Sigmoid colon (tissue), 7 donors: ENCODE data around the gene PGLYRP3. TPM values are rescaled to one million over a fixed set of nuclear protein-coding genes. Genes with fewer than 3 reads are reported as not detected.

ENCODE experiments used
- DNase-seq: peaks from one replicate; pipeline ENCODE4 v3.0.0-alpha.2; 2019
- H3K27ac ChIP-seq, 4 donors: fragments of 200-600 bp; sonication (generic); one replicate each; pipeline ENCODE4 v1.5.1; 2016 to 2019; ENCODE audit warnings: mild to moderate bottlenecking in 1 of 4
- H3K27me3 ChIP-seq, 3 donors: fragments of 200-600 bp; sonication (generic); one replicate each; pipeline ENCODE4 v1.5.1; 2019; ENCODE audit warnings: mild to moderate bottlenecking in 1 of 3
- H3K36me3 ChIP-seq, 4 donors: fragments of 200-600 bp; sonication (generic); one replicate each; pipeline ENCODE4 v1.5.1; 2016 to 2019
- H3K4me1 ChIP-seq, 4 donors: fragments of 200-600 bp; sonication (generic); one replicate each; pipeline ENCODE4 v1.5.1; 2017 to 2019
- H3K4me3 ChIP-seq, 4 donors: fragments of 200-600 bp; sonication (generic); one replicate each; pipeline ENCODE4 v1.5.1; 2017 to 2019; ENCODE audit warnings: mild to moderate bottlenecking in 2 of 4, moderate library complexity in 1 of 4
- H3K9me3 ChIP-seq, 4 donors: fragments of 200-600 bp in 3 of 4; sonication (generic) in 3 of 4; one replicate each; pipeline versions ENCODE4 v1.5.1 to v1.6.1; 2013 to 2019
- CTCF ChIP-seq, 4 experiments: fragments of 450-650 bp in 3 of 4; fragments of 200-600 bp in 1 of 4; IDR thresholded peaks; one replicate each; pipeline ENCODE4 v1.5.1; 2016 to 2019; ENCODE audit warnings: antibody characterized with exemption in 4 of 4, mild to moderate bottlenecking in 3 of 4, moderate library complexity in 2 of 4
- EP300 ChIP-seq, 4 donors: sonication (generic); formaldehyde crosslinking; IDR thresholded peaks; one replicate each; pipeline ENCODE4 v1.6.1; 2017; ENCODE audit warnings: antibody characterized with exemption in 4 of 4
- POLR2A ChIP-seq, 2 donors: fragments of 450-650 bp; IDR thresholded peaks; one replicate each; pipeline ENCODE4 v1.6.1; 2016; ENCODE audit warnings: antibody characterized with exemption in 2 of 2, mild to moderate bottlenecking in 2 of 2, moderate library complexity in 2 of 2
- POLR2AphosphoS5 ChIP-seq, 4 donors: sonication (generic); formaldehyde crosslinking; IDR thresholded peaks; one replicate each; pipeline ENCODE4 v1.6.1; 2017; ENCODE audit warnings: antibody characterized with exemption in 4 of 4
- WGBS, 2 donors: extraction: QIAGEN DNeasy Blood & Tissue Kit; methylation state at CpG; one replicate each; pipeline ENCODE4 v1.1.7; 2013; 5-methylcytosine and 5-hydroxymethylcytosine counted together
- intact Hi-C: fragments of 100-400 bp; cut with DNase I; formaldehyde crosslinking; loops from one replicate; pipeline ENCODE4 v1.15.1; 2023
- polyA plus RNA-seq, 3 donors: library from polyadenylated mRNA; stranded (reverse); fragments of 200-250 nt; gene quantifications; one replicate each; pipeline ENCODE4 v1.2.3, GENCODE V29; 2013
- small RNA-seq, 3 donors: library from RNA; depleted of rRNA; stranded (forward); fragments of <200 nt; gene quantifications; one replicate each; pipeline ENCODE3, GENCODE V24; 2016
- total RNA-seq, 4 donors: library from RNA; depleted of rRNA; stranded (reverse); fragments of >200 nt; gene quantifications; one replicate each; pipeline ENCODE4 v1.1.0, GENCODE V29; 2016
- donor health status: healthy with polysubstance abuse.
- donor health status: Bipolar disorder and iron deficiency.
- donor health status: healthy.

PGLYRP3 gene
- total and polyA plus RNA-seq, 7 donors, result 0.16 TPM; not detected in 6

GRCh38 chr1:153250166-153250565 lies 62.6 kb downstream of the PGLYRP3 start:
- Histone ChIP-seq H3K36me3 (no peaks in the 10 kb centered on the region), H3K4me3 (no peak overlapping the region), H3K9me3 (no peaks in the 10 kb centered on the region), H3K27me3 (no peaks in the 10 kb centered on the region), H3K4me1 (no peaks in the 10 kb centered on the region), H3K27ac (no peak overlapping the region)
- TF ChIP-seq EP300 (IDR thresholded peaks at IDR 0.05) (no peak), POLR2AphosphoS5 (IDR thresholded peaks at IDR 0.05) (no peak), CTCF (IDR thresholded peaks at IDR 0.05) (no peak)
- DNase-seq, result no peak
- WGBS, 2 donors, result 47 to 73% methylated on average over 1 of the region's 1 CpG
- intact Hi-C loops, result no loop called here

- Histone ChIP-seq H3K9me3 (no peaks in the 10 kb centered on the region), H3K27me3 (no peaks in the 10 kb centered on the region), H3K36me3 (no peaks in the 10 kb centered on the region), H3K4me3 (no peak overlapping the region), H3K27ac (no peak overlapping the region), H3K4me1 (no peaks in the 10 kb centered on the region)
- no peak for DNase-seq
- 58 to 66% methylated on average over 5 of the region's 5 CpGs for WGBS, 2 donors
- intact Hi-C loops, result no loop called here
- TF ChIP-seq EP300 (IDR thresholded peaks at IDR 0.05) (no peak), POLR2A (IDR thresholded peaks at IDR 0.05) (no peak), POLR2AphosphoS5 (IDR thresholded peaks at IDR 0.05) (no peak), CTCF (IDR thresholded peaks at IDR 0.05) (no peak)
These were observed 64.4 kb downstream of the PGLYRP3 start for GRCh38 chr1:153248176-153248879.

Small RNA genes within 50 kb of the gene (small RNA-seq; reads per million reads assigned to genes)
- gene RNU6-160P, result 0 reads per million in 3 donors

Other genes starting within 250 kb of the PGLYRP3 start
- gene SPRR2B, start 241.3 kb downstream of the PGLYRP3 start, total RNA-seq, result not detected
- gene SPRR2B, start 241.3 kb downstream of the PGLYRP3 start, polyA plus RNA-seq, result not detected
- gene SPRR2E, start 218.4 kb downstream of the PGLYRP3 start, total RNA-seq, result not detected
- gene SPRR2E, start 218.4 kb downstream of the PGLYRP3 start, polyA plus RNA-seq, result 1 to 10 TPM in 1 of 3 donors, under 1 TPM in 1, not detected in 1; 0.16 to 1.8 TPM
- gene SPRR2F, start 199.4 kb downstream of the PGLYRP3 start, total RNA-seq, result not detected
- not detected for gene SPRR2F, start 199.4 kb downstream of the PGLYRP3 start, polyA plus RNA-seq
- not detected for gene SPRR2G, start 162.1 kb downstream of the PGLYRP3 start, total RNA-seq
- gene SPRR2G, start 162.1 kb downstream of the PGLYRP3 start, polyA plus RNA-seq, result not detected
- not detected for gene LELP1, start 109.5 kb downstream of the PGLYRP3 start, total RNA-seq
- gene LELP1, start 109.5 kb downstream of the PGLYRP3 start, polyA plus RNA-seq, result not detected
- gene PRR9, start 95.4 kb downstream of the PGLYRP3 start, total RNA-seq, result not detected
- not detected for gene PRR9, start 95.4 kb downstream of the PGLYRP3 start, polyA plus RNA-seq
- not detected for gene LORICRIN, start 53.3 kb downstream of the PGLYRP3 start, total RNA-seq
- gene LORICRIN, start 53.3 kb downstream of the PGLYRP3 start, polyA plus RNA-seq, result under 1 TPM in 1 of 3 donors, not detected in 2; 0.06 TPM
- not detected for gene PGLYRP4, start 35.9 kb upstream of the PGLYRP3 start, total RNA-seq
- 1 to 10 TPM in 1 of 3 donors, not detected in 2; 1.1 TPM for gene PGLYRP4, start 35.9 kb upstream of the PGLYRP3 start, polyA plus RNA-seq
- gene S100A9, start 44.9 kb upstream of the PGLYRP3 start, total RNA-seq, result 100 to 1,000 TPM in 3 of 4 donors, 10 to 100 TPM in 1; 73.4 to 943 (median 280) TPM
- 100 to 1,000 TPM; 221 to 449 (median 351) TPM for gene S100A9, start 44.9 kb upstream of the PGLYRP3 start, polyA plus RNA-seq
- not detected for gene S100A12, start 62.7 kb upstream of the PGLYRP3 start, total RNA-seq
- 10 to 100 TPM in 2 of 3 donors, 1 to 10 TPM in 1; 2.9 to 23.4 (median 20.8) TPM for gene S100A12, start 62.7 kb upstream of the PGLYRP3 start, polyA plus RNA-seq
- gene S100A8, start 78.1 kb upstream of the PGLYRP3 start, total RNA-seq, result 100 to 1,000 TPM in 1 of 4 donors, 10 to 100 TPM in 2, not detected in 1; 14.2 to 103 (median 32.1) TPM
- 100 to 1,000 TPM in 1 of 3 donors, 10 to 100 TPM in 2; 68.8 to 109 (median 95.7) TPM for gene S100A8, start 78.1 kb upstream of the PGLYRP3 start, polyA plus RNA-seq
- gene S100A7A, start 103.6 kb upstream of the PGLYRP3 start, total RNA-seq, result not detected
- not detected for gene S100A7A, start 103.6 kb upstream of the PGLYRP3 start, polyA plus RNA-seq
- gene S100A7, start 147.7 kb upstream of the PGLYRP3 start, total RNA-seq, result not detected
- not detected for gene S100A7, start 147.7 kb upstream of the PGLYRP3 start, polyA plus RNA-seq
- gene S100A6, start 223.0 kb upstream of the PGLYRP3 start, total RNA-seq, result 1,000 to 10,000 TPM in 1 of 4 donors, 100 to 1,000 TPM in 3; 445 to 1,159 (median 590) TPM
- 1,000 to 10,000 TPM; 4,079 to 7,223 (median 4,178) TPM for gene S100A6, start 223.0 kb upstream of the PGLYRP3 start, polyA plus RNA-seq
- not detected for gene S100A5, start 228.0 kb upstream of the PGLYRP3 start, total RNA-seq
- gene S100A5, start 228.0 kb upstream of the PGLYRP3 start, polyA plus RNA-seq, result not detected
- gene S100A4, start 232.9 kb upstream of the PGLYRP3 start, total RNA-seq, result 100 to 1,000 TPM; 189 to 486 (median 288) TPM
- gene S100A4, start 232.9 kb upstream of the PGLYRP3 start, polyA plus RNA-seq, result 100 to 1,000 TPM; 304 to 499 (median 336) TPM
- gene S100A3, start 236.3 kb upstream of the PGLYRP3 start, total RNA-seq, result 1 to 10 TPM; 1.1 to 4.3 (median 2.2) TPM
- 1 to 10 TPM; 1.4 to 3.9 (median 3.6) TPM for gene S100A3, start 236.3 kb upstream of the PGLYRP3 start, polyA plus RNA-seq